Kidney glomerular epithelial cell (primary cell): ENCODE results near the gene FAM83G.
A peak's percentile ranks its signal among the peaks of the same experiment; 100 is the strongest.
"Not testable (repeated sequence)": the region's sequence is repeated elsewhere in the genome, so short reads cannot be mapped to it uniquely, and the experiment has no call there.

ENCODE experiments used
- DNase-seq: peaks from one replicate; lab custom pipeline; 2025; lab: John Stamatoyannopoulos, UW

Gene FAM83G

DNA sequence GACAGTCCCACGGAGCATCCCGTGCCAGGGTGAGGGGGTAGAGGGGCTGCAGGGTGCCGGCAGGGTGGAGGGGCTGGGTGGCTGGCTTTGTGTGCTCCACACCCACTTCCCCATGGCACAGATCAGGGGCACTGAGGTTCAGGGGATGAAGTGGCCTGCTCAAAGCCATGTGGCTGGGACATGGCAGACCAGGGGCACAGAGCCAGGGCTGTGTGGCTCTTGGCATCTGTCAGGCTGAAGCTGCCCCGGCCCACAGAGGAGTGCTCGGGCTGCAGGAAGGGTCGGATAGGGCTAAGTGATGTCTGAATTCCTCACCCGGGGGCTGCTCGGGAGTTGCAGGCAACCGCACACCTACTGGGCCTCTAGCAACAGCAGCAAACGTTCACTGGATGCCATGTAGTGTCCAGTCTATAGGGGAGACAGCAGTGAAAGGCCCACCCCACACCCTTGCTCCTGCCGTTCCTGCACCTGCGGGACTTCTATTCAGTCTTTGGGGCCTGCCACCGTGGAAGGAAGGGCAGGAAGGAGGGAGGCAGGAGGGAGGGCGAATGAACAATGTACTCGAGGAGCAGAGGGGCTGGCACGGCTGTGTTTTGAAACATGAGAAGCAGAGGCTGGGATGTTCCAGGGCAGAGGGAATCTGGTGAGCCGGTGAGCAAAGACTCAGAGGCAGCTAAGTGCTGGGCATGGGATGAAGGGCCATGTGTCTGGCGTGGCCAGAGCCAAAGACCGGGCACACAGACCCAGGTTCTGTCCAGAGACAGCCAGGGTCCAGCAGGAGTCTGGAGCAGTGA, 37.5 kb downstream of the FAM83G start:
- DNase-seq, result no peak

DNA sequence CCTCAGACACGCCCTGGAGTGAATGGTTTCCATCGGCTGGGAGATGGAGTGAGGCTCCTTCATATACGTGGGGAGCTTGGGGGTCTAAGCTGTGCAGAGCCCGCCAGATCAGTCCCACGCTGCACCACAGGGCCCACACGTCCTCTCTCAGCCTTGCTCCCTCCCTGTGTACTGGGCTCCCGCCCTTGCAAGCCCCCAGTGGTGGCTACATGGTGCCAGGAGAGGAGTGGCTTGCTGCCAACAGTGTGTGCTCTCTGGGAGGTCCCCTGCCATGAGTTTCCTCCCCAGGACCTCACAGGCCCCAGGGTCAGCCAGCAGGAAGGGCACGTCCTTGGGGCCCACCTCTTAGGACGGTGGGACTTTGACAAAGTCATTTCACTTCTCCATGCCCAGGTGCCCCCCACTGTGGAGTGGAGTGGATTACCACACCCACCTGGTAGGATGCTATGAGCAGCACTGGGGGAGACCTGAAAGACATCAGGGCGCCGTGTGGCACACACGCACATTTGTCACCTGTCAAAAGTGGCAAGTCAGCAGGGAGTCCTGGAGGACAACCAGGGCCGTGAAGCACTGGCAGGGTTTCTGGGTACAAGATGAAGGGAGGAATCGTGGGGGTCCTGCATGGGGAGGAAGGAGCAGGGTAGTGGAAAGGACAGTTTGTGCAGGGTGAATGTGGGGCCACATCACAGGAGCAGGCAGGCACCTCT, 38.9 kb downstream of the FAM83G start:
- DNase-seq, result no peak

DNA sequence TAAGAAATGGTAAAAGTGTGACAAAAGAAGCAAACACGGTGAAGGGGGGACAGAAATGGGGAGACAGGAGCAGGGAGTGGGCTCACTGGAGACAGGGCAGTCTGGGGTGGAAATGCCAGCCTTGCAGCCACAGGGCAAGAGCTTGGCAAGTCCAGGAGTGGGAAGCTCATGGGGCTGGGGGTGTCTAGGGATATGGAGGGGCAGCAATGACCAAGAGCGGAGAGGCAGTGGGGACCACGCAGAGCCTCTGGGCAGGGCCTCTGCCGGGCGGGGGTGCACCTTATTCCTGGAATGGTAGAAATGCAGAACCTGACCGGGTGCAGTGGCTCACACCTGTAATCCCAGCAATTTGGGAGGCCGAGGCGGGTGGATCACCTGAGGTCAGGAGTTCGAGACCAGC, 40.0 kb downstream of the FAM83G start:
- DNase-seq, result no peak

DNA sequence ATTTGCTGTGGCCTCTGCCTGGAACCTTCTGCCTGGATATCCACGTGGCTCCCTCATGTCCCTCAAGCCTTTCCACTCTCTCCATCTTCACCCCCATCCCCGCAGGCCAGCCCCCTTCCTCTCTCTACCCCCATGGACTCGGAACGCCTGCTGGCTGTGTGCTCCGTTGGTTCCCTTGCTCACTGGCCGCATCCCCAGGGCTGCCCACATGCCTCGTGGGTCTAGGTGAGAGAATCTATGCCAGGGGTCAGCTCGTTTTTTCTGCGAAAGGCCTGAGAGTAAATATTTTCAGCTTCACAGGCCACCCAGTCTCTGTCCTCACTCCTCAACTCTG, 40.6 kb downstream of the FAM83G start:
- DNase-seq, result no peak

DNA sequence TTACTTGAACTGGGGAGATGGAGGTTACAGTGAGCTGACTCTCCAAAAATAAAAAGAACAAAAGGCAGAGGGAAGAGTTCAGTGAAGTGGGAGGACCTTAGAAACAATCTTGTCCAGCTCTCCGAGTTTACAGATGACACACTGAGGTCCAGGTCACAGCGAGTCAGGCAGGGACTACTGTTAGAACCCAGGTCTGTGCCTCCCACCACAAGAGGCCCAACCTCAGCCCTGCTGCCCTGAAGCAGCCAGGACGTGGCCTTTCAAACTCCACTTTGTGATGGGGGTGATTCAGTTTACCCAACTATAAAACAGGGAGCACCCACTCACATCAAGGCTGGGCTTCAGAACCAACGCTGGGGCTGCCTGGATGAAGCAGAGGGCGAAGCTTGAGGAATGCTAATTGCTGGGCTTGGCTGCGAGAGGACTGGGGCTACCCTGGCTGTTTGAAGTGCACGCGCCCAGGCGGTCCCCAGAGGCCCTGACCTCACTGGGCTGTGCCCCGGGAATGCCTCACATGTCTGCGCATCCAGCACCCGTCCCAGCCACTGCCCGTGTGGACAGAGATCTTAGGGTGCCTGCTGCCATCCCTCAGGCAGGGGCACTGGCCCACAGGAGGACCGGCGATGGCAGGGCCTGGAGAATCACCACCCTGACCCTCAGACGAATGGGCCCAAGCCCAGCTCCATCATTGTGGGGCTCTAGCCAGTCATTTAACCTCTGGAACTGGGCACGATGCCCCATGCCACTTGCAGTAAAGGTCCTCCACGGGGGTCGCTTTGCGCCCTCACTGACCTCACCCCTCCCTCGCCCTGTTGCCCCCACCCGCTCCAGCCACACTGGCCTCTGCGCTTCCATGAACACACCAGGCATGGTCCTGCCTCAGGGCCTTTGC, 41.2 kb downstream of the FAM83G start:
- DNase-seq, result no peak

DNA sequence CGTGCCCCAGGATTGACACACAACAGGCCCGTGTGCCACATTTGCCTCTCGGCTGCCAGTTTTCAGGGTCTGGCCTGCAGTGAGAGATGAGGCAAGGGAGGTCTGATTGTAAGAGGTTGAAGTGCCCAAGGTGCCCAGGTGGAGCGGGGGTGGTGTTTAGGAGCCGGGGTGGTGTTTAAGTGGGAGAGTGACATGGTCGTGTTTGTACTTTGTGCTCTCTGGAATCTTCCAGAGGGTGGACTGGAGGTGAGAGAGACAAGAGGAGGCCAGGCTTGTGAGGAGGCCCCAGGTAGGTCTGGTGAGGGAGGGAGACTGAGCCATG, 42.1 kb downstream of the FAM83G start:
- DNase-seq, result no peak

DNA sequence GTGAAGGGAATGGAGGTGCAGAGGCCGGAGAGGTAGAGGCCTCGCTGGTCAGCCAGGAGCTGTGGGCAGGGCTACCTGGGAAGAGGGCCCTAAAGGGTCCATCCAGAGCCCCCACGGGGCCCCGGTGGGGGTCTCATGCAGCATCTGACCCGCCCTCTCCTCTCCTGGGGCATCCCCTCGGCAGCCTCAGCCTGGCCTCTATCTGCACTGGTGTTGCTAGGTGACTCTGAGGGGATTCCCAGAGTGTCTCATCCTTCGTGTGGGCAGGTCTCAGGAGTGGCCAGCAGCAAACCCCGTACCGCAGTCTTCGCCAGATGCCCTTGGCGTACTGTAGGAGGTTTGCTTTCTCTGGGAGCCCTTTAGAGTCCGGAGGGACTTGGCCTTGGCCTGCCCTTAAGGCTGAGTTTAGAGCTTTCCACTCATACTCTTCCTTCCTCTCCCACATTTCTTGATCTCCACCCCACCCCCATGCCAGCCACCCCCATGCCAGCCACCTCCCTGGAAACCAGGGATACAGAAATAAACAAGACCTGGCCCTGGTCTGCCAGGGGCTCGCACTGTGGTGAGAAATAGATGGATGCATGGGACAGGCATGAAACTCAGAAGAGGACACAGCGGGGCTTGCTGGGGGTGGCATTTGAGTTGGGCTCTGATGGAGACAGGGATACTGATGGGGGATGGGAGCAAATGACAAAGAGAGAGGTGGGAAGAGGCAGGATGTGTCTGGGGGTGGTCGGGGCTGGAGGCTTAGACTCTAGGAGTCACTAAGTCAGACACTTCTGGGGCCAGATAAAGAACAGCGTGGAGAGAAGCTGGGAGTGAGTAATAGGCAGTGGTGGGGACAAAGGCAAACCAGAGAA, 42.7 kb downstream of the FAM83G start:
- DNase-seq, result peak; percentile 65

DNA sequence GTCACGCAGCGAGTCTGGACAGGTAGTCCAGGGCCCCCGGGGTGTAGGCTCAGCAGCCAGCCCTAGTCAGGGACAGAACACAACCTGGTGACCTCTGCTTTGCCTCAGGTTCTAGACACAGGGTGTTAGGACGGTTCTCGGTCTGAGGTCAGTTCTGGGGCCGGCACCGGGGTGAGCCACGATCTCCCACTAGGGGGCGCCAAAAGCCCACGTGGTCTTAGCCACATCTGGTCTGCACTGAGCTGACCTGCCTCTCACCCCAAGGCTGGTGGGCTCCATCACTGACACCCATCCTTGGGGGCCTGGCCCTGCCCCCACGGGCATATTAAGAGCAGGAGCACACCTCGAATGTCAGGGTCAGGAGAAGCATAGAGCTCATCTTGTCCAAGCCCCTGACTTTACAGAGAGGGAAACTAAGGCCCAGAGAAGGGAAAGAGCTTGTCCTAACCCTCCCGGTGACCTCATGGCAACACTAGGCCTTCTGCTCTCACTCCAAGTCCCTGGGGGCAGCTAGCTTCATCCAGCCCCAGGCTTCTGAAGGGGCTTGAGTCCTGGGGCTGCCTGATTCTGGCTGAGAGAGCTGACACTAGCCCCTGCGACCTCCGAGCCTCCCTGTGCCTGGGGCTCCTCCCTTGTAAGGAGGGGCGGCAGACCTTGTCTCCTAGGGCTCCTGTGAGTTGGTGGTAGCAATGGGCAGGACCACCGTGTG, 43.6 kb downstream of the FAM83G start:
- peak; percentile 38 for DNase-seq

DNA sequence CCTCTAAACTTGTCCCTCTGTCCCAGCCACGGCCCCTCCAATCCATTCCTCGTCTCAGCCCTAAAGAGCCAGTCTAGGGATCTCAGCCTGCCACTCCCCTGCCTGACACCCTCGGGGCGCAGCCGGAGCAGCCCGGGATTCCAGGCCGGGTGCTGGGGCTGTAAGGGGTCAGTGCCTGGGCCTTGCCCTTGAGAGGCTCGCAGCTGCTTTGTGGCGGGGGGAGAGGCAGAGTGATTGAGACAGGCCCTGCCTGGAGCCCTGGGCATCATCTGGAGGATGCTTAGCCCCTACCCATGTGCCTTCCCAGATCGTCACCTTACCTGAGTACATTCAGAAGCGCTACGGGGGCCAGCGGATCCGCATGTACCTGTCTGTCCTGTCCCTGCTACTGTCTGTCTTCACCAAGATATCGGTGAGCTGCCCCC, 44.3 kb downstream of the FAM83G start:
- DNase-seq, result no peak

DNA sequence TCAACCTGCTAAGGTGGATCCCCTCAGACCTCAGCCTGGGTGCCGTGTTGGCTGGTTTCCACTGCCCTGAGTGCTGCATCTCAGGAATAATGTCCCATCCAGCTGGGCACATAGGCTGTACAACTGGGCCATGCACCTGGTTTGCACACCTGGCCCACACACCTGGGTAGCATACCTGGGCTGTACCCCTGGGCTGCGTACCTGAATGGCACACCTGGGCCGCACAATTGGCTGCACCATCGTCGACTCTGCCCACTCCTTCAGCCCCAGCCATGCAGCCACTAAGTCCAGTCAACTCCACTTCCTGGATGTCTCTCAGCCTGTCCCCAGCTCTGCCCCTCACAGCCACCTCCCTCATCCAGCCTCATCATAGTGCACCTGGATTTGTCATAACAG, 44.7 kb downstream of the FAM83G start:
- DNase-seq, result no peak

DNA sequence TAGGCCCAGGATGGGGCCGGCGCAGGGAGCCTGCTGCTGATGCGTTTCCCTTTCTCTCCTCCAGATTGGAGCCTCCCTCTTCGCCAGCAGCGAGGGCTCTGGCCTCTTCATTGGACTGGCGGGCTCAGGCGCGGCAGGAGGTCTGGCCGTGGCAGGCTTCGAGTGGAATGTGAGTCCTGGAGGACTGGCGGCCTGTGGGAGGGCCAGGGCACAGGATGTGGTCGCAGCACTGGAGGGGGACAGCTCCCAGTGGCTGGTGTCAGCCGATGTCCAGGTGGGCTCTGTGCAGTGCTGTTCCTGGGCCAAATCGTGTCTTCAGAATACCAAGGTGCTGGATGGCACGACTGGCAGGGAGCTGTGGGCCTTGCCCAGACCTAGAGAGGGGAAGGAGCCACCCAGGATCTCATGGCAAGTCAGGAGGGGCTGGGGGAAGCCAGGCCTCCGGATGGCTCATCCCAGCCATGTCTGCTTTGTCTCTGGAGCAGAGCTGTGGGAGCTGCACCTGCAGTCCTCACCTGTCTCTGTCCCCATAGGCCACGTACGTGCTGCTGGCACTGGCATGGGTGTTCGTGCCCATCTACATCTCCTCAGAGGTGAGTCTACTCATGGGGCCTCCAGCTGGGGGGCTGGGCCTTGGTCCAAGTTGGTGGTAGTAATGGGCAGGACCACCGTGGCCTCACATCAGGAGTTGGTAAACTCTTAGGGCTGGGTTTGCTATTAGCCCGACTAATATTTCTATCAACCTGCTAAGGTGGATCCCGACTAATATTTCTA, 45.3 kb downstream of the FAM83G start:
- DNase-seq, result no peak

DNA sequence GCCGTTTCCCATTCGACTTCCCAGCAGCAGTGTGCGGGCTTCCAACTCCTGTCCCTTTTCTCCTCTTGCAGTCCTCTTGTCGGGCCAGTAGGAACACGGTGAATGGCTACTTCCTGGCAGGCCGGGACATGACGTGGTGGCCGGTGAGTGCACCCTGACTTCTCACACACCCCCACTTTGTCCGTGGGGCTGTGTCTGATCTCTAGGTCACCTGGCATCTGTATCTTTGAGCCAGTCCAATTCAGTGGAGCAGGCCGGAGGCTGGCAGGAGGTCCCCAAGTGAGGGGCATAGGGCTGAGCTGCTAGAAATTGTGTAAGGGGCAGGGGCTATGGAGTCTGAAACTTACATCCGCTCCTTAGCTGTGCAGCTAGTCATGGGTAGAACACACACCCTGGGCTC, 46.0 kb downstream of the FAM83G start:
- no peak for DNase-seq

DNA sequence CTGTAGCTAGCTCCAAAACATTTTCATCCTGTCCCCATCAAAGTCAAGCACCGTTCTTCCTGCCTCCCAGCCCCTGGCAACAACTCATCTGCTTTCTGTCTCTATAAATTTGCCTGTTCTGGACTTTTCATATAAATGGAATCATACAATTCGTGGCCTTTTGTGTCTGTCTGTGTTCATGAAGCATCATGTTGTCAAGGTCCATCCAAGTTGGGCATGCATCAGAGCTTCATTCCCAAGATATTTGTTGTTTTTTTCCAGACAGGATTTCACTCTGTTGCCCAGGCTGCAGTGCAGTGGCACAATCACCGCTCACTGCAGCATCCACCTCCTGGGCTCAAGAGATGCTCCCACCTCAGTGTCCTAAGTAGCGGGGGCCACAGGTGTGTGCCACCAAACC, 46.7 kb downstream of the FAM83G start:
- no peak for DNase-seq

DNA sequence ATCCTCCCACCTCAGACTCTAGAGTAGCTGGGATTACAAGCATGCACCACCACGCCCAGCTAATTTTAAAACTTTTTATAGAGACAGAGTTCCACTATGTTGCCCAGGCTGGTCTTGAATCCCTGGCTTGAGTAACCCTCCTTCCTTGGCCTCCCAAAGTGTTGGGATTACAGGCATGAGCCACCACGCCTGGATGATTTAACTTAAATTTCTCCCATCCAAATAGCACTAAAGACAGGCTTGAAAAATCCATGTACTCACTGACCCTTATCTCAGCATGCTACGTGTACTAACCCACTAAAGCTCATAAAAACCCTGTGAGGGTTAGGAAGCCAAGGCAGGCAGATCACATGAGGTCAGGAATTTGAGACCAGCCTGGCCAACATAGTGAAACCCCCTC, 48.0 kb downstream of the FAM83G start:
- DNase-seq, result no peak

DNA sequence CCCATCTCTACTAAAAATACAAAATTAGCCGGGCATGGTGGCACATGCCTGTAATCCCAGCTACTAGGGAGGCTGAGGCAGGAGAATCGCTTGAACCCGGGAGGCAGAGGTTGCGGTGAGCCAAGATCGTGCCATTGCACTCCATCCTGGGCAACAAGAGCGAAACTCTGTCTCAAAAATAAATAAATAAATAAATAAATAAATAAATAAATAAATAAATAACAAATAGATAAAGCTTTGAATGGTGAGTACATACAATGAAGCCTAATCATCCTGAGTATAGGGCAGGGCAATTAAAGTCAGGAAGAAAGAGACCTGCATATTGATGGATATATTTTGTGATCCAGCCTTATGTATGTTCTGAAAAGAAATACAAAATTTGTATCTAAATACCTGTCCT, 48.5 kb downstream of the FAM83G start:
- DNase-seq, result not testable (repeated sequence)

DNA sequence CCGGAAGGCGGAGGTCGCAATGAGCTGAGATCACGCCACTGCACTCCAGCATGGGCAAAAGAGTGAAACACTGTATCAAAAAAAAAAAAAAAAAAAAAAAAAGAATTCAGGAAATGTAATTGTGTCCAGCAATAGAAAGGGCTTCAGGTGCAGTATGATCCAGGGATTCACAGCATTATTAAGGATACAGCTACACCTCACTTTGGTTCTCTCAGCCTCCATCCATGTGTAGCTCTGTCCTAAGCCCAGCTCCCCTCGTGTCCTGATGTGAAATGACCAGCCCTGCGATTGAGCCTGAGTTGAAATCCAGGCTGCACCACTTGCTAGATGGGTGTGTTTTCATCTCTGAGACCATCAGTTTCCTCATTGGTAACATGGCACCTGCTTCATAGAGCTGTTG, 49.6 kb downstream of the FAM83G start:
- DNase-seq, result no peak

DNA sequence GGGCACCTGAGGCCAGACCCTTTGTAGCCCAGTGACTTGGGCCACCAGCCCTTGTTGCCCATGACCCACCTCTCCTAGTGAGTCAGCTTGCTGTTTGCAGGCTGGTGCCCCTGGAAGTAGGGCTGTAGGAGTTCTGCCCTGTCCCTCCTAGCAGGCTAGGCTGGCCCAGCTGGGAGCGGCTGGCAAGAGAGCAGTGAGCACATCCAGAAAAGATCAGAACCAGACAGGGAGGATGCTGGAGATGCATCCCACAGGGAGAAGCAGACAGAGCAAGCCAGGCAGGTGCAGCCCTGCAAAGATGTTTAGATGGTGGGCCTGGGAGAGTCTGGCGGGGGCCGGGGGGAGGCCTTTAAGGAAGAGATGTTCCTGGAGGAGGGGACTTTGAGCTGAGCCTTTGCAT, 50.2 kb downstream of the FAM83G start:
- no peak for DNase-seq

DNA sequence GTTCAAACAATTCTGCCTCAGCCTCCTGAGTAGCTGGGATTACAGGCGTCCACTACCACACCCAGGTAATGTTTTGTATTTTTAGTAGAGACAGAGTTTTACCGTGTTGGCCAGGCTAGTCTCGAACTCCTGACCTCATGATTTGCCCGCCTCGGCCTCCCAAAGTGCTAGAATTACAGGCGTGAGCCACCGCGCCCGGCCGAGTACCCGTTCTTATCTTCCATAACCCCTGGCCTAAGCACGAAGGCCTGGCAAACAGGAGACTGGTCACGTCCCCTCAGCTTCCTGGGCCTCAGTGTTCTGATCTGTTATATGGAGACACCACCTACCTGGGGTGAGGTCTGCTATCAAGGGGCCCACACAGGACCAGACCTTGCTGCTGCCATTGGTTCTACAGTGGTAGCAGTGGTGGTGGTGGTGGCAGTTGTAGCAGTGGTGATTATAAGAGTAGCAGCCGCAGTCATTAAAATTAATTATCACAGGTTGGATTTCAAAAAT, 51.3 kb downstream of the FAM83G start:
- no peak for DNase-seq

DNA sequence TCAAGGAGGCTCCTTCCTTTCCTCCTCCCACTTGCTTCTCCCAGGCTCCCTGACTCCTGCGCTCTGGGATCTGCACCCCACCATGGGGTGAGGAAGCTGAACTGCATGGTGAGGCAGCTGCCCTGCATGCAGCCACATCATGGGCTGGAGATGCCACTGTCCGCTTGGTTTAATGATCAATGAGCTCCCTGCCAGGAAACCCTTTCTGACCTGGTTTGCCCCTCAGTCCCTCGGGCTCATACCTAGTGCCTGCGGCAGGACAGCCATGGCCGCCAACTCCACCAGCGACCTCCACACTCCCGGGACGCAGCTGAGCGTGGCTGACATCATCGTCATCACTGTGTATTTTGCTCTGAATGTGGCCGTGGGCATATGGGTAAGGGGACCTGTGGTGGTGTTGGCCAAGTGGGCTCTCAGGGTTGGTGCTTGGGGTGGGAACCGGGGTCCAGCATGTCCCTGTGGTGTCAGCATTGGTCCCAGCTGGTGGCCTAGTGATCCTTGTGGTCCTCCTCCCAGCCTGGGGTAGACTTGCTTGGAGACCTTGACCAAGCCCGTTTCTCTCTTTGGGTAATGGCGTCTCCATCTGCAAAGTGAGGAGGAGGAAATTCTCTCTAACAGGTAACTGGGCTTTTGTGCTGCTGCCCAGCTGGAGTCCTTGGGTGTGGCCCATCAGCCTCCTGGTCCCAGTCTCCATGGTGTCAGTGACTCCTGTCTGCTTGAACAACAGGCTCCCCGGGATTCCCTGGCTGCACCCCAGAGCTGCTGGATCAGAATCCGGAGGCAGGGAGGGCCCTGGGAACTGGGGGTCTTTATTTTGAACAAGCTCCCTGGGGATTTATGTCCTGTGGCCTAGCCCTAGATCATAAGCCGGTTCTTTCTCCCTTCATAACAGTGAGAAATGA, 52.4 kb downstream of the FAM83G start, which contains the start of gene SLC5A10:
TSS of gene SLC5A10 (plus strand) at position 225 of the 902 bp plus-strand sequence. CDS start at position 266, 41 bp downstream.
- DNase-seq, result no peak
